ENCODE data around the gene RABAC1.

Gene RABAC1, protein sequence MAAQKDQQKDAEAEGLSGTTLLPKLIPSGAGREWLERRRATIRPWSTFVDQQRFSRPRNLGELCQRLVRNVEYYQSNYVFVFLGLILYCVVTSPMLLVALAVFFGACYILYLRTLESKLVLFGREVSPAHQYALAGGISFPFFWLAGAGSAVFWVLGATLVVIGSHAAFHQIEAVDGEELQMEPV

DNA sequence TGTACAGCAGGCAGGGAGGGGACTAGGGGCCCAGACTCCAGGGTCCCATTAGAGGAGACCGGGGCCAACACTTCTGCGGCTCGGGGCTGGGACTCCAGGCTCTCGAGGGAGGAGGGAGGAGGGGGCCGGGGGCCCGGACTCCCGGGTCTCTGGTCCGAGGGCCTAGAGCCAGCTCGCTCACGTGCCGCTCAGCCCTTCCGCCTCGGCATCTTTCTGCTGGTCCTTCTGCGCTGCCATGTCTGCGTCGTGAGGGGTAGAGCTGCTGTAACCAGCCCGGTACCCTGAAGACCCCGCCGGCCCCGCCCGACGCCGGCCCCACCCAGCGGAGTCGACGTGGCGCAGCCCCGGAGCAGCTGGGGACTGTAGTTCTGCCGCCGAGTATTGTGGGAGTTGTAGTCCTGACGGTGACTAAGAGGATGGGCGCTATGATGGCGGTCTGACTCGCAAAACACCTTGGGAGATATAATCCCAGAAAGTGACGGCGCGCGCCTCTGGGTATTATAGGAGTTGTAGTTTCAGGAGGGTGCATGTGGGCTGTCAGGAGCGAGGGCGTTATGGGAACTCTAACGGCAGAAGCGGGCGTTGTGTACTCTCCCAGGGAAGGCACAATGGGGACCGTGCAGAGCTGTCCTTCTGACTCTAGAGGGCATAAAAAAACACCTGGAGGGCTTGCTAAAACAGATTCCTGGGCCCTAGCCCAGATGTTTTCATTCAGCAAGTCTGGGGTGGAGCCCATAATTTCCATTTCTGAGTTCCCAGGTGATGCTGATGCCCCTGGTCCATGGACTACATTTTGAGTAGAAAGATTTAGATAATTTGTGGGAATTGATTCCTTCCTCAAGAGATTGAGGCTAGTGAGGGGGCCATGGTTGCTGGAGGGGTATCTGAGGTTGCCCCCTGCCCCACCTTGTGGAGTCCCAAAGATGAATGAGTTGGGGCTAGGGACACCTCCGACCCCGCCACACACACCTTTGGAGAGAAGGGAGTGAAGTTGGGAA is at the start of gene RABAC1:
Gene RABAC1, minus strand, starts transcription at position 266 of the 998 bp plus-strand sequence. Its CDS starts 29 bp downstream, at position 237.
- H3K36me3 ChIP-seq (ENCODE audit: insufficient read depth, insufficient read length, low read length), result peaks cover 19% of the 10 kb centered on the region
- peak within 1 kb of the TSS; percentile 83 for H3K4me3 ChIP-seq (ENCODE audit: insufficient read length, low read depth)
- H3K27me3 ChIP-seq (ENCODE audit: insufficient read depth, insufficient read length), result no peaks in the 10 kb centered on the region
- peak; percentile 81 for DNase-seq (ENCODE audit: low read depth, low spot score)
- peak within 1 kb of the TSS; percentile 91 for H3K9ac ChIP-seq (ENCODE audit: insufficient read length, low read depth)
- TF ChIP-seq YY1 (IDR thresholded peaks at IDR 0.05; ENCODE audit: insufficient read depth, insufficient read length) (peak; percentile 68), SUZ12 (IDR thresholded peaks at IDR 0.05; ENCODE audit: extremely low read depth, insufficient read depth, insufficient read length) (no peak), ZNF274 (IDR thresholded peaks at IDR 0.05; ENCODE audit: low read depth, low read length) (no peak)
- H3K9me3 ChIP-seq (ENCODE audit: insufficient read depth, low read length), result no peaks in the 10 kb centered on the region
- H3K4me1 ChIP-seq (ENCODE audit: insufficient read depth, insufficient read length), result peaks cover 7% of the 10 kb centered on the region

DNA sequence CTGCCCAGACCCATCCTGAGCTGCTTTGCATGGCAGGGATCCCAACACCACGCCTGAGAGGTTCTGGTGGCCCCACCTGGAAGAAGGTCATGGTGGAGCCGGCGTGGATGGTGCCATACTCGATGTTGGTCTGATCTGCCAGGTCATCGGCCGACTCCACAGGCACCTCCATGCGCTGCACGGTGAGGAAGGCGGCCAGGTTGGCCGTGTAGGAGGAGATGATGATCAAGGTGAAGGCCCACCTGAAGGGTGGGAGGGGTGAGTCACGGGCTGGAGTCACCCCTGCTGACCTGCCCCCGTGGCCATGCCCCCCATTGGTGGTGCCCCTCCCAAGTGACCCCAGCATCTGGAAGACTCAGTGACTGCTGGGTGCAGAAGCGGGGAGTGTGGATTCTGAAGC is 47.4 kb upstream of the RABAC1 start:
- Histone ChIP-seq H3K27me3 (ENCODE audit: insufficient read depth, insufficient read length) (peaks cover 3% of the 10 kb centered on the region), H3K9ac (ENCODE audit: insufficient read length, low read depth) (no peak overlapping the region), H3K4me1 (ENCODE audit: insufficient read depth, insufficient read length) (peaks cover 2% of the 10 kb centered on the region), H3K4me3 (ENCODE audit: insufficient read length, low read depth) (no peak overlapping the region), H3K9me3 (ENCODE audit: insufficient read depth, low read length) (no peaks in the 10 kb centered on the region), H3K36me3 (ENCODE audit: insufficient read depth, insufficient read length, low read length) (no peaks in the 10 kb centered on the region)
- DNase-seq (ENCODE audit: low read depth, low spot score), result no peak
- no peak for TF ChIP-seq SUZ12 (IDR thresholded peaks at IDR 0.05; ENCODE audit: extremely low read depth, insufficient read depth, insufficient read length)
- no peak for TF ChIP-seq ZNF274 (IDR thresholded peaks at IDR 0.05; ENCODE audit: low read depth, low read length)
- no peak for TF ChIP-seq YY1 (IDR thresholded peaks at IDR 0.05; ENCODE audit: insufficient read depth, insufficient read length)

DNA sequence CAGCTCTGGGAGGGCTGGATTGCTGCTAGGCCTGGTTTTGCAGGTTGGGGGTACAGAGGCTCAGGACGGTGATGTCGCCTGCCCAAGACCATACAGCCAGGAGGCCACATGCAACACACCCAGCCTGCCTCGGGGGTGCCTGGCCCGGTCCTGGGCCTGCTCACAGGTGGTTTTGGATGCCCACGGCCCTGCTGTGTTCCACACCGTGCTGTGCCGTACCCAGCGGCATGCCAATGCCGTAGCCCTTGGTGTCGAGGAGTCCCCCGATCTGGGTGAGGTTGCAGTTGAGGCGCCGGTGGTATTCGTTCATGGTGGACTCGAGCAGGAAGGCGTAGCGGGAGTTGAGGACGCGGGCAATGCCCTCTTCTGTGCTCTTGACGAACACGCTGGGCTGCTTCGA is 46.4 kb upstream of the RABAC1 start:
- H3K9me3 ChIP-seq (ENCODE audit: insufficient read depth, low read length), result no peaks in the 10 kb centered on the region

DNA sequence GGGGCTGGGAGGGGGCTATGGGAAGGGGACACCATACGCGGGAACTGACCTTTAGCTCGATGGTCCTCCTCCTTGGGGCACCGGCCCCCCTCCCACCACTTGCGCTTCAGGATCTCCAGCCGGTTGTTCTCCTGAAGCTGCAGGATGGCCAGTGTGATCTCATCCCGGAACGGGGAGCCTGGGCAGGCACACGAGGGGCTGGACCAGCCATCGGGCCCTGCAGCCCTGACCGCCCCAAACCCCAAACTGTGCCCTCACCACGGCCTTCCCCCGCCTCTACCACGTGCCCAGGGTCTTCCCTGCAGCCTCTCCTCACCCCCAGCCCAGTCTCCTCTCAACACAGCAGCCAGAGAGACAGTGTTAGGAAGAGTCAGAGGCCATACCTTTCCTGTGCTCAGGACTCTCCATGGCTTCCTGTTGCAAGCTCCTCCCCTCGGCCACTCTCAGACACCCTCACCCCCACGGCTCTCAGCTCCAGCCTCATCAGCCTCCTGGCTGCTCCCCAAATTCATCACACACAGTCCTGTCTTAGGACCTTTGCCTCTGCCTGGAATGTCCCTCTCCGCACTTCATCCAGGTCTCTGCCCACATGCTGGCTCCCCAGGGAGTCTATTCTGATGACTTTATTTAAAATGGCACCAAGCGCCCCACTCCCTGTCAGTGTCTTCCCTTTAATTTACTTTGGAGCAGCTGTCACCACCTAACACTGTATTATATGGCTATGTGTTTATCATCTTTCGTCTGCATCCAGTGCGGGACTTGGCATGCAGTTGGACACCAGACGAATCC is 44.6 kb upstream of the RABAC1 start:
- H3K9ac ChIP-seq (ENCODE audit: insufficient read length, low read depth), result no peak overlapping the region
- no peak for TF ChIP-seq SUZ12 (IDR thresholded peaks at IDR 0.05; ENCODE audit: extremely low read depth, insufficient read depth, insufficient read length)
- no peak for TF ChIP-seq ZNF274 (IDR thresholded peaks at IDR 0.05; ENCODE audit: low read depth, low read length)
- no peak for TF ChIP-seq YY1 (IDR thresholded peaks at IDR 0.05; ENCODE audit: insufficient read depth, insufficient read length)
- peaks cover 22% of the 10 kb centered on the region for H3K27me3 ChIP-seq (ENCODE audit: insufficient read depth, insufficient read length)
- H3K36me3 ChIP-seq (ENCODE audit: insufficient read depth, insufficient read length, low read length), result no peaks in the 10 kb centered on the region
- H3K4me3 ChIP-seq (ENCODE audit: insufficient read length, low read depth), result no peak overlapping the region
- peaks cover 7% of the 10 kb centered on the region for H3K4me1 ChIP-seq (ENCODE audit: insufficient read depth, insufficient read length)
- DNase-seq (ENCODE audit: low read depth, low spot score), result no peak
- H3K9me3 ChIP-seq (ENCODE audit: insufficient read depth, low read length), result no peaks in the 10 kb centered on the region

More for the DNA sequence above, 46.4 kb upstream of the RABAC1 start:
- no peak for TF ChIP-seq ZNF274 (IDR thresholded peaks at IDR 0.05; ENCODE audit: low read depth, low read length)
- no peak for TF ChIP-seq YY1 (IDR thresholded peaks at IDR 0.05; ENCODE audit: insufficient read depth, insufficient read length)
- TF ChIP-seq SUZ12 (IDR thresholded peaks at IDR 0.05; ENCODE audit: extremely low read depth, insufficient read depth, insufficient read length), result no peak
- DNase-seq (ENCODE audit: low read depth, low spot score), result no peak
- Histone ChIP-seq H3K36me3 (ENCODE audit: insufficient read depth, insufficient read length, low read length) (no peaks in the 10 kb centered on the region), H3K27me3 (ENCODE audit: insufficient read depth, insufficient read length) (peaks cover 6% of the 10 kb centered on the region), H3K4me3 (ENCODE audit: insufficient read length, low read depth) (no peak overlapping the region), H3K4me1 (ENCODE audit: insufficient read depth, insufficient read length) (peaks cover 2% of the 10 kb centered on the region), H3K9ac (ENCODE audit: insufficient read length, low read depth) (no peak overlapping the region)

DNA sequence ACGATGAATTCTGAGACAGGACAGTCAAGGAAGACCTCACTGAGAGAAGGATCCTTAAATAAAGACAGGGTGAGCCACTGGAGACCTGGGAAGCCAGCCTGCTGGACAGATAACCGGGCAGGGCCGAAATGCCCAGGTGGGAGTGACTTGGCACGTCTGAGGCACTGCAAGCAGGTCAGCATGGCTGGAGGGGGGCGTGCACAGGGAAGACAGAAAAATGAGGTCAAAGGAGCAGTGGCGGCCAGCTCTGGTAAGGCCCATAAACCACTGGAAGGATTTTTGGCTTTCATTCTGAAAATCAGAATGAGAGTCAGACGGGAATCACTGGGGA is 40.7 kb upstream of the RABAC1 start:
- H3K9me3 ChIP-seq (ENCODE audit: insufficient read depth, low read length), result no peaks in the 10 kb centered on the region
- peaks cover 58% of the 10 kb centered on the region for H3K27me3 ChIP-seq (ENCODE audit: insufficient read depth, insufficient read length)
- no peaks in the 10 kb centered on the region for H3K36me3 ChIP-seq (ENCODE audit: insufficient read depth, insufficient read length, low read length)
- no peak overlapping the region for H3K4me3 ChIP-seq (ENCODE audit: insufficient read length, low read depth)
- H3K9ac ChIP-seq (ENCODE audit: insufficient read length, low read depth), result no peak overlapping the region
- no peak for TF ChIP-seq YY1 (IDR thresholded peaks at IDR 0.05; ENCODE audit: insufficient read depth, insufficient read length)
- no peak for TF ChIP-seq SUZ12 (IDR thresholded peaks at IDR 0.05; ENCODE audit: extremely low read depth, insufficient read depth, insufficient read length)
- TF ChIP-seq ZNF274 (IDR thresholded peaks at IDR 0.05; ENCODE audit: low read depth, low read length), result no peak
- DNase-seq (ENCODE audit: low read depth, low spot score), result no peak
- H3K4me1 ChIP-seq (ENCODE audit: insufficient read depth, insufficient read length), result peaks cover 9% of the 10 kb centered on the region

DNA sequence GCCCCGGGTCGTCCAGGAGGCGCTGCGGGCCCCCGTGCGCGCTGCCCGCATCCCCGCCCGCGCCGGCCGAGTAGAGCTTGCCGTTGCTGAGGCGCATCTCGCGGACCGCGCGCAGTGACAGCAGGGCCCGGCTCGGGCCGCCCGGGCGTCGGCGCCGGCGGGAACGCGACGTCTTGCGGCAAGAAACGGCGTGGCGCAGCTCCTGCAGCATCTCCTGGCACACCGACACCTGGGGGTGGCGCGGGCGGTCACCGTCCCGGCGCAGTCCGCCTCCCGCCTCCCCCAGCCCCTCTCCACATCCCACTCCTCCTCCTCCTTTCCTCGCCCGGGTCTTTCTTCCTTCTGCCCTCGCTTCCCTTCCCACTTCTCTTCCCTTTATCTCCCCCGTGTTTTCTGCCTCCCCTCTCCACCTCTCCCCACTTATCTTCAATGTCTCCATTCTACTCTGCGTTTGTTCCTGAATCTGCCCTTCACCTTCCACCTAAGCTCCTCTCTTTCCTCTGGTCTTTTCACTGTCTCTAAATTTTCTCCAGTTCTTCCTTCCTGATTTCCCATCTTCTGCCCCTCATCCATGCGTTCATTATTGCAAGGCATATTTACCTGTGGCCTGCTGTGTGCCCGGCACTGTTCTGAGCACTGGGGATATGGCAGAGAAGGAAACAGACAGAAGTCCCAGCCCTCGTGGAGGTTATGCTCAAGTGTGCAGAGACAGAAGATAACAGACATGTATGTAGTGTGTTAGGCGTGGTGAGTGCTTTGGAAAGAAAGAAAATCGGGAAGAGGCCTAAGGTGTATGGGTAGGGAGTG is 40.2 kb upstream of the RABAC1 start:
- no peak for TF ChIP-seq SUZ12 (IDR thresholded peaks at IDR 0.05; ENCODE audit: extremely low read depth, insufficient read depth, insufficient read length)
- H3K27me3 ChIP-seq (ENCODE audit: insufficient read depth, insufficient read length), result peaks cover 63% of the 10 kb centered on the region
- H3K4me1 ChIP-seq (ENCODE audit: insufficient read depth, insufficient read length), result peaks cover 9% of the 10 kb centered on the region
- no peak for DNase-seq (ENCODE audit: low read depth, low spot score)
- H3K9me3 ChIP-seq (ENCODE audit: insufficient read depth, low read length), result no peaks in the 10 kb centered on the region
- H3K4me3 ChIP-seq (ENCODE audit: insufficient read length, low read depth), result no peak overlapping the region
- no peak overlapping the region for H3K9ac ChIP-seq (ENCODE audit: insufficient read length, low read depth)
- no peaks in the 10 kb centered on the region for H3K36me3 ChIP-seq (ENCODE audit: insufficient read depth, insufficient read length, low read length)

Measured in NT2/D1 (cell line).